ENCODE data around the gene FHIT.

The FHIT gene

DNA sequence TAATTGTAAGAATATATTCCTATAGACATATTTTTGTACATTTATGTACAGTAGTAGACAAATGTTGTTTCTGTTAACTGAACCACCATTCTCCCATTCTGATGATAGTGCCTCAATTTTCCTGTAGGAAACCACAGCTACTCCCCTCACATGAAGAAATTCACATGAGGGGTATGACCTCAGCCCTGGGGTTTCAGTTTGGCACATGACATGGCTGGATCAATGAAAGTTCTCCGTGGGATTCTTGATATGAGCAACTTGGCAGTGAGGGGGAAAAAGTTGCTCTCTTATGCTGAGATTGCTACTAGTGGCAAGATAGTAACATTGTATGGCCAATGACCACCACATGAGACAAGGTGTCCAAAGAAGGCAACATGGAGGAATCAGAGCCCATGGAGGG, 1111.1 kb downstream of the FHIT start:
- DNase-seq: no peak

DNA sequence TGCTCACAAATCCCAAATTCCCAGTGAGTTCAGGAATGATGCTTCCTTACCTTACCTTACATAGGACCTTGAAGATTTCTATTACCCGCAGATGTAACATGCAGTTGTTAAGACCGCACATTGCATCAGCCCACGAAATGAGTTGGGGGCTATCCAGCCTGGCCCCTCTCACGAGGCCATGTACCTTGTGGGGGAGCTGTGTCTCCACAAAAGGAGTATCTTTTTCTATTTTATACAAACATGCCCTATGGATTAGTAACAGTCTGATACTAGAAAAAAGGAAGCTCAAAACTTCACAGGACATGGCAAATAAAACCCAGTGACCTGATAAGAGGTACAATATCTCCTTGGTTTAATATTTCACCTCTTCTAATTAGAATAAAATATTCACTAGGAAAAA, 1114.7 kb downstream of the FHIT start:
- no peak for DNase-seq

DNA sequence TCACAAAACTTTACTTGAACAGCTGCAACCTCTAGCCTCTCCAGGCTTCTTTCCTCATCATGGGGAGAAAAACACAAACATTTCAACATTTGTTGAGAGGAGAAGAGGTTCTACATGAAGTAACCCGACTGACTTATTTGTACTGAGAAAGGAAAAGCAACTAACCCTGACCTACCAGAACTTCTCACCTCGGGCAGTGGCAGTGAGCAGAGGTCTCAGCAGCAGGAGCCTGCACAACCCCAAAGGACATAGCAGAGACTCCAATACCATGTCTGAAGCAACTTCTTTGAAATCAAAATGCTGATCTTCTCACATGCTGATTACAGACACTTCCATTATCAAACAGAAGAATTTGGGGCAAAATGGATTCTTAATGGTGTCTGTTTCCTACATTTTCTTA, 1115.8 kb downstream of the FHIT start:
- DNase-seq: no peak

DNA sequence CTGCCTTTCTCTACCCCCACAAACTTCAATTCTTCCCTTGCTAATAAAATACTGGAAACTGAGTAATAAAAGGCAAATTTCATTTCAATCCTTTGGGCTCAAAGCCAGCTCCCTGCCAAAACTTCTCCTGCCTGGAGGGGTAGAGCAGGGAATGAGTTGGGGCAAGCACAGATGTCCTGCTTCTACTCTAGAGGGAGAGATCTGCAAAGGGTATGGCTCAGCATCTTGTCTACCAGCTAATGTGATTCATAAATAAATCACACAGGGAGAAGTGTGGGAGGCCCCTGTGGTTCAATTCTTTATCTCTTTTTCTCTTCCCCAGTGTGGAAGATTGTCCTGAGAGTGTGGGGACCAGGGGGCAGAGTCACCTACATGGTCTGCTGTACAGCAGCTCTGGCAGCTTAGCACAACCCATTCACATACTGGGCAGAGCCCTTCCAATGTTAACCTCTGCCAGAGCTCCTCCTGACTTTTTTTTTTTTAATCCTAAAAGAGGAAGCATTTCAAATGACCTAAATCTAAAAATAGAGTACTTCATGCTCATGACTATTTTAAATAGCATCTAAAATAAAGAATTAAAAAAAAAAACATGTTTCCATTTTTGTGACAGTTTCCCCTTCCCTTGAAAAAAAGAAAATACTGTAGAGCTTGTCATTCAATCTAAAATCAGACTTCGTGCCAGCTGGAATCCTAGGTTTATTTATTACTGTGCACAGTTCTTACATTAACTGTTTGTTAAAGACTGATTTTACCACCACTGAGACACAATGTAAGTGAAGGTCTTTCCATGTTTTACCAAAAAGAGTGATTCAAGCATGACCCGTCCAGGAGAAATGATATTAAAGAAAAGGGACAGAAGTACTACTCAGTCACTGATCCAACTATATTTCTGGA, 1117.7 kb downstream of the FHIT start:
- DNase-seq: no peak

DNA sequence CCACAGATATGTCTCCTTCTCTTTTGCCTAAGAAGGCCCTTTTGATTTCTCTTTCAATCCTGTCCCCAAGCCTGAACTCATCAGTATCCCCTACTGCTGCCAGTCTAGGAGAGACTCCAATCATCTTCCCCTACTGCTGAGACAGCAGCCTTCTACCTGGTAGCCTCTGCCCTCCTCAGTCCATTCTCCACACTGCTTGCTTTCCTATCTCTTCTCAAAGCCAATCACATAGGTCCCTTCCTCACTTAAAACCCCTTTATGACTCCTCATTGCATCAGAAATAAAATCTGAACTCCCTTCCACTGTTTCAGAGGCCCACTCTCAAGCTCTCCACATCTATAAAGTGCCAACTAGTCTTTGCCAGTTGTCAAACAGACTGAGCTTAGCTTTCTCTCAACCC, 1119.6 kb downstream of the FHIT start:
- DNase-seq: no peak

DNA sequence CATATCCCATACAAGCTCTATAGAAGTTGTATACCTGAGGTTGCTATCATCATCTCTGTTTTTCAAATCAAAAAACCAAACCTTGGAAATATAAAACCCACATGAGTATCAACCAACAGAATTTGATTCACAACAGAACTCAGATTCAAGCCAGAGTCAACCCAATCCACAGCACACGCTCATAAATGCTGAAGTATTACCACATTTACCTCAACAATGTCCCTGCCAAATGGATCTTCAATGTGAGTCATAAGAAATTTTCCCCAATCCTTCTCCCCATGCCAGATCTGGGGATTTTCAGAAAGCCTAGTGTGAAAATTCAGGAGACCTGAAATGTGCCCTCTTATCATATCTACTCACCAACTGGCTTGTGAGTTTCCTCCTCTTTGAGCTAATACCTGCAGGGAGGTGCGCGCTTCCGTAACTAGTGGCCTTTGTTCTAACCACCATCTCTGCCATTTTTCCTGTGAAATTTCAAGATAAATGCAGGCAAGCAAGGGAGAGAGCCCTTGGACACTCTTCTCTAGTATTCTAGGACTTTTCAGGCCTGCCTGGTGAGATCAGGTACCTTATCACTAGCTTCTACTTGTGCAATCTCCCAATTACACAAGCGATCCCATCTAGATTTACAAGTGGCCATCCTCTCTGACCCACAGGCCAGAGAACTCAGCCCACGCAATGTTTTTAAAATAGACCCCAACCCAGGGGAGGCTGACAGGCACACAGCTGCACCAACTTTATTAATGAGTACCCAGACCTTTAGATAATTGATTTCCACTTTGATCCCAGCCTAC, 1124.5 kb downstream of the FHIT start:
- DNase-seq: no peak

DNA sequence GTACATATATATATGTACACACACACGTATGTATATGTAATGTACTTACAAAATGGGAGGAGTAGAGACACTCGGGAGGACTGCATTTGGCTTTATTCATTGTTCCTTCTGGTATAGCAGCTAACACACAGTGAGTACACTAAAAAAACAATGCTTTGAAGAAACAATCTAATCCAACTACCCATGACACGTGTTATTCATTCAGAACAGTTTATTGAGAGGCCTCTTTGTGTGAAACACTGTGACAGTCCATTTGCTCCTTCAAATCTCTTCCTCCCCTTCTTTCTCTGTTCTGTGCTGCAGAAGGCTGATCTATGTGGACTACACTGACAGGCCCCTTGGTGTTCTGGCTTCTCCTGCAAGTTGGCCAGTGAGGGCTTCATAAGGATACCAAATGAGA, 1125.6 kb downstream of the FHIT start:
- DNase-seq: no peak

DNA sequence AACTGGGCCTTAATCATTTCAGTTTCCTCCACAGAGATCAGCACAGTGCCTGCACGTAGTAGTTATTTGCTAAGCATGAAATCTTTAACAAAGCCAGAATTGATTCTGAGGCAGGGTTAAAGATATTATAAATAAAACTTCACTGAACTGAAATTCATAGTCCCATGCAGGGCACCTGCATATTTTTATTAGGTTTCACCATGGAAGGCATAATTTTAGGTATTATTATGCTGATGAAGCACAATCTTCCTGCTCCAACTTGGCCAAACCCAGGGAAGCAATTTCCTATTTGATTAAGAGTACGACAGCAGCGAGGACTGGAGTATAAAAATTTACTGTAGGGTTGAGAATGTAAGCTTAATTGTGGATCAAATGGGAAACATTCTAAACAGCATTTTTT, 1131.0 kb downstream of the FHIT start:
- DNase-seq: no peak

DNA sequence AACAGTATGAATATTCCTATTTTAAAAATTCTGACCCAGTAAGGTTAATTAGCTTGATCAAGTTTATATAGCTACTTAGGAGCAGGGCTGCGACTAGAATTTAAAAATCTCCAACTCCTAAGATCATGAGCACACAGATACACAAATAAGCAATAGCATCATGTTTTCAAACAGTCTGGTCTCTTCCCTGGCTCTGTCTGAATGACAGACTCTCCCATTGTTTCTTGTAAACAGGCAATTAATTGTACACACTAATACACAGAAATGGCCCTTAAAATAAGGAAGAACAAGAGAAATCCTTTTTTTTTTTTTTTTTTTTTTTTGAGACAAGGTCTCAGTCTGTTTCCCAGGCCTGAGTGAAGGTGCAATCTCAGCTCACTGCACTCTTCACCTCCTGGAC, 1137.1 kb downstream of the FHIT start:
- DNase-seq: no peak

DNA sequence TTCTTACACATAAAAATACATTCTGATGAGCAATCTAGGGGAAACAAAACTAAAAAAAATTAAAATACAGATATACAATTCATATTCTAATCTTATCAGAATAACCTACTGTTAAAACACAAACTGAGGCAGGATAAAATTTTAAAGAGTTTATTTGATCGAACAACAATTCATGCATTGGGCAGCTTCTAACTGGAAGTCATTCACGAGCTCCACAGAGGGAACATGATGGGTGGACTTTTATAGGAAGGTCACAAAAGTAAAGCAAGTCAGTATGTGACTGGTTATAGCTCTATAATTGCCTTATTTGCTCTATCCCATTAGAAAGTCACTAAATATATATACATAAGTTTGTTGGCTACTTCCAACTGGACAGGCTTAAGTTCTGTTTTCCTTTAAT, 1144.0 kb downstream of the FHIT start:
- DNase-seq: no peak

DNA sequence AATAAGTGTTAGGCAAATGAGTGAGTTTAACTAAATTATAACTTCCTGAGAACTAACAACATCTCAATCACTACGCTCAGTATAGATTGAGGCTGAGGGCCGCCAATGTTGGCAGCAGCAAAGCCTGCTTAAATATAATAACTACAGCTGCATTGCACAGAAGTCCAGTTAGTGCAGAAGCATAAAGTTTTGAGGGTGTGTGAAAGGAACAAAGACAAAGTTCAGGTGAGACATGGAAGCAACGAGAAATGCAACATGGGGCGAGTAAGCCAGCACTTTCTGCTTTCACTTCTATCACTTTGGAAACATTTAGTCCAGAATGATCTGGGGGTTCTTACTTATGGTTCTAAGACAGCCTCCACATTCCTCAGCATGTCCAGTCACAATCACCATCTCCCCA, 1149.1 kb downstream of the FHIT start:
- no peak for DNase-seq

DNA sequence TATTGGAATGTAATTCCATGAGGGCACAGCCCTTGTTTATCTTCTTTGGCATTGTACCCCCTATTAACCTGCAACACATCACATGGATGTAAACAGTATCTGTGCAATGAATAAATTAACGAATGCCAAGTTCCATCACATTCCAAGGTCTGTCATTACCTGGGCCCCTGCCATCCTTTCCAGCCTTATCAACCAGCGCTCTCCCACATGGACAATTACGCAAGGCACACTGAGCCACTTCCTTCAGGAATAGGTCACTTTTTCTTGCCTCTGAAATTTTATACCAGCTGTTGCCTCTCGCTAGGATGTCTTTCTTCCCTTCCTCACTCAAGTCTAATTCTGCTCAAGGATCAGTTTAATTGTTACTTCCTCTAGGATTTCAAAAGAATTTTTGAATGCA, 1149.6 kb downstream of the FHIT start:
- no peak for DNase-seq

DNA sequence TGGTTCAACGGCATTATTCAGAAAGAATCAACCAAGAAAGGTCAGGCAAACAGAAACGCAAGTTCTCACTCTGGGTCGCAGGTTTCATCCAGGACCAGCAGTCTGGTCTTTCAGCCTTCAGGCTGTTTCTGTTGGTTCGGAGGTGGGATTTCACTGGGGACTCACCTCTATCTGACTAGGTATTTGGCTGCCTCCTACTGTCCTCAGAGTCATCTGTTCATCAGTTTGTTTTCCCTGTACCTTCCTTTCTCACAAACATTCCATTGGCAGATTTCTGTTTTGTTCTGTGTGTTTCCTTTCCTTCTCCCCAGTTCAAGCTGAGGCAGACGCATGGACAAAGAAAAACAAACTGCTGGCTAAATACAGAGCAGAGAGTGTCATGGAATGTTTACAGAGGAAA, 1154.8 kb downstream of the FHIT start:
- DNase-seq: no peak

DNA sequence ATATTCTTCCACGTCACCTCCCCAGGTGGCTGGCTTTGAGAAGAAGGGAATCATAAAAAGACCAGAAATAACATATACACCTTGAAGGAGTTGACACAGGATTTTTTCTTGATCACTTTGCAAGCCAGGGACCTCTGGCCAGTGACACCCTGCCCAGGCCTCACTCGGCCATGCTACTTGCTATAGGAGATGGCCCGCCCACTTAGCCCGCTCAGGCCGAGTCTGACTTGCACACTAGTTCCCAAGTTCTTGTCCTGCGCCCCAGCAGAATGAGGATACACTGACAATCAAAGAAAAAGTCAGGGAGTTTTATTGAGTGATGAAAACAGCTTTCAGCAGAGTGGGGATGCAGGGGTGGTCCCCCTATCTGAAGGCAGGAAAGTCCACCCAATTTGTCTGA, 1155.3 kb downstream of the FHIT start:
- DNase-seq: no peak

DNA sequence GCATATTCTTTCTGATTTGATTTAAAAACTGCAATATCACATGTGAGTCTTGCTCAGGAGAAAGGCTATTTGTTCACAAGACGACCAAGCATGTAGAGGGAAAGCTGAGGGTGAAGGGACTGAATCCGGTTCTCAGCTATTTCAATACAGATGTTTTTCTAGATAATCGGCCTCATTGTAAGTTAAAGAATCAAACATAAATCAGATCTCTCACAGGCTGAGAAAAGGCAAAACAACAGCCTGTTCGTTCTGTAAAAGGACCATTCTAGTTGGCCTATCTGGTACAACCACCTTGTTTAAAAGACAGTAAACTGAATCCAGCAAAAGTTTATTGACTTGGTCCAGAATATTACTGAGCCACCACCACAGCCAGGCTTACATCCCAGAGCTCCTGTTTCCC, 1155.7 kb downstream of the FHIT start:
- no peak for DNase-seq

DNA sequence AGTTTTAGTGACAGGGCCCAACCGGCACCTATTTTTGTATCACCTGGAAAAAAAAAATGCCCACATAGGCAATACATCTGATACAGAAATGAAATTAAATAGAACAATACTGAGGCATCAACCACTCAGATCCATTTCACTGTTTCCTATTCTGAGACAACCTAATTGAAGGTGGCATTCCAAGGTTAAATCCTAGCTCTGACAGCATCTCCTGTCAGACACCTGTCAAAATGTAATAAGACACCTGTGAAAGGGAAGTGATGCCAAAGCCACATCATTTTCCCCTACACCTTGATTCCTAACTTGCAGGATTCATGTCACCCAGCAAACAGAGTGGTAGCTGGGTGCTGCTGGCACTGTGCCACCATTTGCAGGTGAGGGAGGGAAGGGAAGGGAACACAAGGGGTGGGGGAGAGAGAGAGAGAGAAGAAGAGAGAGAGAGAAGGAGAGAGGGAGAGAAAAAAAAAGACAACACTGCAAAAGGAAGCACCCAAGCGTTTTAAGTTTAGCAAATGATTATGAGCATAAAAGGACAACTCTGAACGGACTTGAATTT, 1156.8 kb downstream of the FHIT start:
- no peak for DNase-seq

DNA sequence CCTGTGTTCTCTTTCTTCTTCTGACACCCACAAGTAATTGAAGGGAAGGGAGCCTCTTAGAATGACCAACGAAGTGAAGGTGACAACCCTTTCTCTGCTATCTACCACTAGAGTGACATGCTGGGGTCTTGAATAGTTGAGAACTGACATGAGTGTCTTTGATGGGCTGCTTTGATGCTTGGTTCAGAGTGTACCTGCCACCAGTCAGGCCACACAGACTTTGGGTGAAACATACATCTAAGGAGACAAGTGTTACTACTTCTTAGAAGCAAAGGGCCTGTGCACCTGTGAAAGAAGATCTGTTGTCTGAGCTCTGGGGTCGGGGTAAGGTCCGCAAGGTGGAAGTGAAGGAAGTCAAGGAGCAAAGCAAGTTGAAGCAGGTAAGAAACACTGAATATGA, 1160.7 kb downstream of the FHIT start:
- DNase-seq: no peak

DNA sequence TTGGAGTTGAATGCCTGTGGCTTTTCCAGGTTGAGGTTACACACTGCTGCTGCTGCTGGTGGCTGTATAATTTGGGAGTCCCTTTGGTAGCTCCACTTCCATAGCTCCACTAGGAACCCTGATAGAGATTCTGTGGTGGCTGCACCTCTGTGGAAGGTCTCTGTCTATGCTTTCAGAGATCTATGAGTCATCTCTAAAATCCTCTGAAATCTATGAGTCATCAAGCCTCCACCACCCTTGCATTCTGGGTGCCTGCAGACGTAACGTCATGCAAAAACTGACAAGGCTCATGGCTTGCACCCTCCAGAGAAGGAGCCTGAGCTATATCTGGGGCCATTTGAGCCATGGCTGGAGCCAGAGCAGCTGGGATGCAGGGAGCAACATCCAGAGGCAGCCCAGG, 1164.4 kb downstream of the FHIT start:
- peak in 1 of 5 donors; percentile 86 for DNase-seq

DNA sequence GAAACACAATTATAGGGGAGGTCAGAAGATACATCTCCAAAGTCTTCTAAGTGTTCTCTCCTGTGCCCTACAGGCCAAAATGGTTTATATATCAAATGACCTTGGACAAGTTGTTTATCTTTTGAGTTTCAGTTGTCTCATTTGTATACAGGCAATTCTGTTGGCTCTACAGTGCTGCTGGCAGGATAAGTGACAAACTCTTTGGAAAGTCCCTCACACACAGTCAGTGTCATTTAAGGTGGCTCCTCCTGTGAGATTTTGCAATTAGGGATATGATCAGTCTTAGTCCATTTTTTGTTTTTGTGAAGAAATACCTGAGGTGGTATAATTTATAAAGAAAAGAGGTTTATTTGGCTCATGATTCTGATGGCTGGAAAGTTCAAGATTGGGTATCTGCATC, 1165.6 kb downstream of the FHIT start:
- peak in 1 of 5 donors; percentile 35 for DNase-seq

DNA sequence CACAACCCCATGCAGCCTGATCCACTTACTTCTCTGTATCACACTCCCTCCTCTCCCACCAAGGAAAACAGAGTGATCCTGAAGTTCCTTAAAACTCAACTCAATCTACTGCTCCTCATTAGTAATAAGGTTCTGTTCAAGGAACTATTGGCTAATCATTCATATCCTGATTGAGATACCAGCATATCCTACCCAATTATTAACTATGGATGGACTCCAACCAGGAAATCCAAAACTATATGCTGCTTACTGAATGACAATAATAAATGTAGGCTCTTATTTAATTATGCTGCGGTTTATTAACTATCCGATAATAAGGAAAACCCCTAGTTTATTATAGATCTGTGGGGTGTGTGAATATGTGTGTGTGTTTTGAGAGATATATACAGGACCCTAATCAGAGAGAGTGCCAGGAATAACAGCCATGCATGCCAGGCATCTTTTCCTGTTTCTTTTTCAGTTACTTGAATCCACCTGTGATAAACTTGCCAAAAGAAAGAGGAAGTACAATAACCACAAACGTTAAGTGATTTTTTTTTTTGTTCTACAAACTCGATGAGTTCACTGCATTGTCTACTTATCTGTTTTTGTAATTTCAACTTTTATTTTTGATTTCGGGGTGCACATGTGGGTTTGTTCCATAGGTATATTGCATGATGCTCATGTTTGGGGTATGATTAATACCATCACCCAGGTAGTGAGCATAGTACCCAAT, 1169.7 kb downstream of the FHIT start:
- peak in 1 of 5 donors; percentile 53 for DNase-seq

DNA sequence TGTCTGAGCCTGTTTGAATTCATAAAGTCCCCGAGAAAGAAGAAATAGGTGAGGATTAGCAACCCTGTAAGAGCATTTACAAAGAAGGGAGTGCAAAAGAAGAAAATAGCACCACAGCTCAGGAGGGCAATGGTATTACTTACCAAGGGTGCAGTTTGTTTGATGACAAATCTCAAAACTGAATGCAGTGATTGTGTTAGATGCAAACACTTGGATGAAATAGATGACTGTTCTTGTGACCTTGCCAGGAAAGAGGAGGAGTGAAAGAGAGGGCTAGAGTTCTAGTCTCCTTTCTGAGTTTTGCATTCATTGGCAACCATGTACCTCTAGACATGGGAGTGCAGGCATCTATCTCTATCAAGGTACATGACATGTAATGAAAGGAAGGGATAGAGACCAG, 1170.6 kb downstream of the FHIT start:
- peak in 1 of 5 donors; percentile 89 for DNase-seq

DNA sequence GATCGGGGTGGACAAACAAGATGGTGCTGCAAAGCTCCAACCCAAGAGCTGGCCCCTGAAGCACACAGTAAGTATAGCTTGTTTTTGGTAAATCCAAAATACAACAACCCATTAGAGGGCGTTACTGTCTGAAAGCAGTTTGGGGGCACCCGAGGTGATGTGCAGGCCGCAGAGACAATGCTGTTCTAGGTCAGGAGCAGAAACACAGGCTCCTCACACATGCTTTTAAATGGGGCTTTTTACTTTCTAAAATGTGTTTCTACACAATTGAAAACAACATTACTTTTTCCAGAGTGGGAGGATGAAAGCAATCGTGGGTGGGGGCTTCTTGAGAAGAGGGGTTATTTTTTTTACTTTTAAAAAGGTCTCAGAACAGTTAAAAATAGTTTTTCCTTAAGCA, 1172.2 kb downstream of the FHIT start:
- DNase-seq: peak in 3 of 5 donors; percentile 9 to 79 (median 21)

DNA sequence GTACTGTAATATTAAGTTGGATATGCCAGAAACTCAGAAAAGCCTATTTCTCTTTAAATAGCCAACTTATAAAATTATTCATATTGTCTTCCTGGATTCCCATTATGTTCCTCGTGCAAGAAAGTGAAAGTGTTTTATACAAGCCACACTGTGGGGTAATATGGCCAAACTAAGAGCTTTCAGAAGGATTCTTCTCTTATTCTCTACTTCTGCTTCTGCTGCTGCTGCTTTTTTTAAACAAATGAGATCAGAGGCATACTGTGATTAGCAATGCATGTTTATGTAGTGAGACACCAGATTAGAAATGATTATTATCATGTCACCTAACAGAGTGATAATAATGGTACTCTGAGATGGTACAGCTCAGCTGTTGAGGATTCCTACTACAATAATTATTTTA, 1174.9 kb downstream of the FHIT start:
- DNase-seq: no peak

Data from T-helper 1 cell (primary cell).